Muscle of leg (tissue), 11 donors: ENCODE data around the gene MRGPRE. TPM values are rescaled to one million over a fixed set of nuclear protein-coding genes. Genes with fewer than 3 reads are reported as not detected.

Experiments
- DNase-seq: peaks from one replicate; pipeline ENCODE4 v3.0.0; 2013
- H3K27ac ChIP-seq: one replicate; pipeline ENCODE4 v1.5.1; 2013; ENCODE audit warnings: mild to moderate bottlenecking, low read length, control low read depth
- H3K27me3 ChIP-seq: one replicate; pipeline ENCODE4 v1.6.1; 2013; ENCODE audit warnings: low read length; ENCODE audit not compliant: control insufficient read depth, insufficient read depth
- H3K36me3 ChIP-seq: one replicate; pipeline ENCODE4 v1.6.1; 2013; ENCODE audit warnings: low read length; ENCODE audit not compliant: control insufficient read depth, insufficient read depth
- H3K4me1 ChIP-seq: one replicate; pipeline ENCODE4 v1.6.1; 2013; ENCODE audit warnings: low read length; ENCODE audit not compliant: control insufficient read depth, insufficient read depth
- H3K4me3 ChIP-seq: one replicate; pipeline ENCODE4 v1.5.1; 2013; ENCODE audit warnings: low read length, control low read depth
- H3K9me3 ChIP-seq: replicated peaks from 2 replicates; pipeline ENCODE4 v1.6.1; 2013; ENCODE audit warnings: low read depth, low read length; ENCODE audit not compliant: control insufficient read depth
- WGBS: methylation state at CpG from one replicate; pipeline ENCODE4 v1.1.5; 2013; ENCODE audit warnings: missing lambda C conversion rate; ENCODE audit not compliant: insufficient coverage; 5-methylcytosine and 5-hydroxymethylcytosine counted together
- polyA plus RNA-seq, 8 donors: library from polyadenylated mRNA; unstranded; fragments of 120-200 nt; gene quantifications; one replicate each; pipeline versions ENCODE4 v1.2.1 to v1.2.3, GENCODE V29; 2013; ENCODE audit warnings: inconsistent platforms in 1 of 8, low replicate concordance in 1 of 8; ENCODE audit not compliant: insufficient read length in 8 of 8, insufficient read depth in 1 of 8
- total RNA-seq: library from RNA; stranded (reverse); fragments of 120-200 nt; gene quantifications from one replicate; pipeline ENCODE4 v1.2.4, GENCODE V29; 2013

The MRGPRE gene
- total and polyA plus RNA-seq, 9 donors = 0.09 TPM; not detected in 8

DNA sequence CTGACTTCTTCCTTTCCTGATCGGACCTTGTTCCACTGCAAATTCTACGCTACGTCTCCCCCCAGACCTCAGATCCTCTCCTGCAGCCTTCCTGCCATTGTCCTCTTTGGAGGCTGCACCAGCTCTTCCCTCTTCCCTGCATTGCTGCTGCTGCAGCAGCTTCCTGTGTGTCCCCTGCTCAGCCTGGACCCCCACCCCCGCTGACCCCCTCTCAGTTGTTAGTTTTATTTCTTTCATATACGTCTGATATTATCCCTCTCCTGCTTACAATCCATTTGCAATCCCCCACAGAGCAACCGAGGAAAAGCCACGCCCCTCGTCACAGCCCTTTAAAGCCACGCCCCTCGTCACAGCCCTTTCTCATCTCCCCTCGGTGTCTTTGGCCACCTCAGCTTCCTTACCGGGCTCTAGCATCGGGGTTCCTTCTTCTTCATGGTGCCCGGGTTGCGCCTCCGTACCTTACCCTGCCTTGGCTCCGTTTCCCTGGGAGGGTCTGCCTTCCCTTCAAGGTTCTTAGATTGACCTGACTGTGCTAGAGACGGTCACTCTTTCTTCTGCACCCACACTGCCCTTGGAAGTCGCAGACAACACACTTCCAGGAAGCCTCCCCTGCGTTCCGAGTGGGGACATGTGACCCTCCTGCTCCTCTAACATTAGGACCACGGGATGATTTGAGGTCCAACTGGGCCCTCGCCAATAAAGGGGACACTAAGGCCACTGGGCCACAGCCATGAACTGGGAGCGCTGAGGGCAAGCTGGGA is 18.4 kb downstream of the MRGPRE start:
- Histone ChIP-seq H3K27ac (no peak overlapping the region), H3K9me3 (peaks cover 7% of the 10 kb centered on the region), H3K27me3 (peaks cover 26% of the 10 kb centered on the region), H3K36me3 (no peaks in the 10 kb centered on the region), H3K4me1 (no peaks in the 10 kb centered on the region), H3K4me3 (no peak overlapping the region)
- DNase-seq = no peak
- WGBS = 51% methylated on average over 23 of the region's 24 CpGs

DNA sequence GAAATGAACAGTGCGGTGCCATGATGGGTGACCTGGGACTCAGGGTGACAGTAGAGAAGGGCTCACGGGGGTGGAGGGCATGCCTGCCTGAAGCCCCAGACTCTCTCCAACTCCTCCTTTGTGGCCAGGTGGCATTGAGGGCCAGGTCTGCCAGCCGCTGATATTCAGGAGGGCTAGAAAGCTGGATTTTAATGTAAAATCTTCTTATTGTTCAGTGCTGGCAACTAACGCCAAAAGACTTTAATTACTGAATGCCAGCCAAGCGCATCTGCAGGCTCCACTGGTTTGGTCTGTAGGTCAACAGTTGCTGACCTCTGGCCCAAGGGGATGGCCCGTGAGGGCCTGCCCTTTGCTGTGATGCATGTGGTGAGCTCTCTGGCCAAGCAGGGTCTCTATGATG is 23.9 kb downstream of the MRGPRE start:
- Histone ChIP-seq H3K9me3 (peaks cover 7% of the 10 kb centered on the region), H3K4me3 (no peak overlapping the region)
- 78% methylated on average over 4 of the region's 6 CpGs for WGBS

GRCh38 chr11:3207526-3208189 is 24.6 kb downstream of the MRGPRE start:
- peaks cover 7% of the 10 kb centered on the region for H3K9me3 ChIP-seq
- peaks cover 26% of the 10 kb centered on the region for H3K27me3 ChIP-seq
- no peaks in the 10 kb centered on the region for H3K36me3 ChIP-seq
- 63% methylated on average over 8 of the region's 8 CpGs for WGBS
- DNase-seq = no peak
- no peak overlapping the region for H3K27ac ChIP-seq
- no peak overlapping the region for H3K4me3 ChIP-seq
- peaks cover 12% of the 10 kb centered on the region for H3K4me1 ChIP-seq

More for the DNA sequence above, 23.9 kb downstream of the MRGPRE start:
- no peak for DNase-seq
- no peak overlapping the region for H3K27ac ChIP-seq
- H3K27me3 ChIP-seq = peaks cover 21% of the 10 kb centered on the region
- H3K36me3 ChIP-seq = no peaks in the 10 kb centered on the region
- peaks cover 8% of the 10 kb centered on the region for H3K4me1 ChIP-seq

DNA sequence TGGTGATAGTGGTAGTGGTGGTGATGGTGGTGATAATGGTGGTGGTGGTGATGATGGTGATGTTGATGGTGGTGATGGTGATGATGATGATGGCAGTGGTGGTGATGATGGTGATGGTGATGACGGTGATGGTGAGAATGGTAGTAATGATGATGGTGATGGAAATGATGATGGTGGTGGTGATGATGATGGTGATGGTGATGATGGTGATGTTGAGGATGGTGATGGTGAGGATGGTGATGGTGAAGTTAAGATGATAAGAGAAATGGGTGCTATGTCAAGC is 25.4 kb downstream of the MRGPRE start:
- H3K9me3 ChIP-seq = peaks cover 5% of the 10 kb centered on the region
- no peak for DNase-seq
- H3K36me3 ChIP-seq = no peaks in the 10 kb centered on the region
- 100% methylated on average over 1 of the region's 1 CpG for WGBS
- no peak overlapping the region for H3K4me3 ChIP-seq
- peaks cover 34% of the 10 kb centered on the region for H3K27me3 ChIP-seq
- H3K27ac ChIP-seq = no peak overlapping the region
- H3K4me1 ChIP-seq = peaks cover 12% of the 10 kb centered on the region

- Histone ChIP-seq H3K27ac (no peak overlapping the region), H3K4me3 (no peak overlapping the region), H3K4me1 (peaks cover 12% of the 10 kb centered on the region), H3K27me3 (peaks cover 39% of the 10 kb centered on the region), H3K36me3 (no peaks in the 10 kb centered on the region), H3K9me3 (peaks cover 2% of the 10 kb centered on the region)
- WGBS = 77% methylated on average over 8 of the region's 8 CpGs
- no peak for DNase-seq
Observed at GRCh38 chr11:3206156-3206921, 25.9 kb downstream of the MRGPRE start.

DNA sequence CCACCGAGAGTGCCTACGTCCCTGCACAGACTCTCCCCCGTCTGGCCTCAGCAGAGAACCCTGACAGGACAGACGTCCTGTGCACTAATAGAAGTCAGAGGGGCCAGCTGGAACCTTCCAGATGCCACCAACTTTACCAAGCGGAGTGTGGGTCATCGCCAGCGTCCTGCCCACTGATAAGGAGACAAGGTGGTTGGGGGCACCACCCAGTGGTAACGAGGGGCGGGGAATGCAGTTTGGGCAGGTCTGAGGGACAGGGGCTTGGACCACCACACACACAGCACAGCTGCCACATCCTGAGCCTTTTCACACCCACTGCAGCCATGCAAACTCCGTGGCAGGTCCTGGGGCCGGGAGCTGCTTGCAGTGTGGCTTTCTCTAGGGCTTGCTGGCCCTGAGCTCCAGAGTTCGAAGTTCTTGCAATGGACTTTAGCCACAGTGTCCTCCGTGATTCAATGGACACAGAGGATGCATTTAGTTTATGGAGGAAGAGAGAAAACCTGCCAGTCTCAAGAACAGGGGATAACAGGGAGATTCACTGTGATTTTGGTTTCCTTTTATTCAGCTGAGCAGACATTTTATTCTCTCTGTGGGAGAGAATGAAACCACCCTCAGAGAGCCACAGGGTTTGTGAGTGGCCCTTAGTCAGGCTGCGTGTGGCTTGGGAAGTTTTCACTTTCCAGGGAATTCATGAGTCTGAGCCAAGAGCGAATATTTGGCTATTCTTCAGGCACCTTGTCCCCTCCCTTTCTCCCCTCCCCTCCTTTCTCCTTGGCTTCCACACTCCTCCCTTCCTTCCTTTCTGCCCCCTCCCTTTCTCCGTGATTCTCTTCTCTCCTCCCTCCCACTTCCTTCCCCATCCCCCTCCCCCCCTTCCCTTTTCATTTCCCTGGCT is 26.7 kb downstream of the MRGPRE start:
- Histone ChIP-seq H3K36me3 (no peaks in the 10 kb centered on the region), H3K27ac (no peak overlapping the region), H3K4me1 (peaks cover 12% of the 10 kb centered on the region), H3K9me3 (no peaks in the 10 kb centered on the region), H3K27me3 (peaks cover 48% of the 10 kb centered on the region), H3K4me3 (no peak overlapping the region)
- peak; percentile 53 for DNase-seq
- 35% methylated on average over 12 of the region's 16 CpGs for whole genome bisulfite sequencing

- no peak for DNase-seq
- Histone ChIP-seq H3K36me3 (no peaks in the 10 kb centered on the region), H3K9me3 (no peaks in the 10 kb centered on the region), H3K27ac (no peak overlapping the region), H3K4me3 (no peak overlapping the region), H3K4me1 (peaks cover 12% of the 10 kb centered on the region), H3K27me3 (peaks cover 53% of the 10 kb centered on the region)
- 84% methylated on average over 21 of the region's 24 CpGs for WGBS
Observed at GRCh38 chr11:3204141-3205015, 27.8 kb downstream of the MRGPRE start.

- H3K27ac ChIP-seq = no peak overlapping the region
- H3K27me3 ChIP-seq = peaks cover 56% of the 10 kb centered on the region
- H3K36me3 ChIP-seq = no peaks in the 10 kb centered on the region
- 2% methylated on average over 44 of the region's 51 CpGs for whole genome bisulfite sequencing
- no peaks in the 10 kb centered on the region for H3K9me3 ChIP-seq
- no peak overlapping the region for H3K4me3 ChIP-seq
- DNase-seq = no peak
- H3K4me1 ChIP-seq = peaks cover 12% of the 10 kb centered on the region
Observed at GRCh38 chr11:3203221-3204043, 28.8 kb downstream of the MRGPRE start.
